Measurements from ENCODE around the gene INPP5A. TPM values are rescaled to one million over a fixed set of nuclear protein-coding genes. Genes with fewer than 3 reads are reported as not detected.

The INPP5A gene
- total and polyA plus RNA-seq, 9 of the 15 experiments (the other 6 are each of a cell fraction or from before 2014, with no cell fraction given) = 0.66 to 11.6 (median 7.7) TPM

DNA sequence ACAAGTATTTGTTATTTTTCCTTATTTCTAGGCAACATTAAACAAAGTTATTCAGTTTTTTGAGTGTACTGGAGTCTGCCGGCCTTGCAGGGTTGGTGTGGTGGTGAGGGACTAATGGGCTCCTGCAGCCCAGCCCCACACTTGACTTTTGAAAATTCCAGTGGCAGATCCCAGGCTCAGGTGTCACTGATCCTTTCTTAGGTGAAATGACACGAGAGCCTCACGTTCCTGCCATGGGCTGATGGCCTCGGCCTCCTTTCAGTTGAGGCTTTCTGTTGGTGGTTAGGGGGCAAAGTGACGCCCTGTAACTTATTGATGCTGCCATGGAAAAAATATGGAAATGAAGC, 130.4 kb downstream of the INPP5A start (continued):
- TF ChIP-seq ZBTB2 (IDR thresholded peaks at IDR 0.05) (no peak), ZNF583 (CRISPR knock-in tag; IDR thresholded peaks at IDR 0.05) (no peak)

GRCh38 chr10:132669208-132669861, 131.7 kb downstream of the INPP5A start:
- POLR2A ChIA-PET = interaction anchor here (0.6 kb wide), 1 partner anchor 188 kb away, joined by 3 read pairs; no protein-coding TSS in a partner anchor
- no peak for TF ChIP-seq MBD2 (IDR thresholded peaks at IDR 0.05; ENCODE audit: borderline replicate concordance, low read depth)
- no peak for TF ChIP-seq FOXM1 (IDR thresholded peaks at IDR 0.05; ENCODE audit: low read depth)
- no peak for TF ChIP-seq FOXM1 (CRISPR knock-in tag; IDR thresholded peaks at IDR 0.05; ENCODE audit: low read depth)
- no peak for TF ChIP-seq ZNF280B (CRISPR knock-in tag; IDR thresholded peaks at IDR 0.05)
- H3K9me3 ChIP-seq (replicated peaks; ENCODE audit: control insufficient read depth, insufficient read depth, low read depth, low read length) = no peaks in the 10 kb centered on the region
- CTCF ChIA-PET (ENCODE audit: low intra/inter-chr PET ratio) = no interaction called here
- H3K27ac ChIP-seq (ENCODE audit: extremely low read depth, low read depth, low read length) = no peak overlapping the region
- no TSS peak for BruUV-seq (replicated peaks)
- H3K27me3 ChIP-seq (ENCODE audit: control insufficient read depth in 2 of 2, insufficient read depth in 2 of 2, low read length in 2 of 2) = no peaks in the 10 kb centered on the region
- no peaks in the 10 kb centered on the region for H3K79me2 ChIP-seq (ENCODE audit: control insufficient read depth, insufficient read depth, low read length)
- ATAC-seq = no peak
- no peak overlapping the region for H3K4me3 ChIP-seq
- no peak overlapping the region for H3K4me2 ChIP-seq (ENCODE audit: insufficient read depth, low read length)
- intact Hi-C loops (cut with micrococcal nuclease) = no loop called here
- H4K20me1 ChIP-seq (replicated peaks; ENCODE audit: control insufficient read depth, insufficient read depth, low read length) = no peaks in the 10 kb centered on the region; the same call in 1 of the 2 replicates
- no peak for FAIRE-seq
- no peak for DNase-seq (ENCODE audit: extremely low read depth in 1 of 4, low spot score in 3 of 4)
- no peak overlapping the region for H2AFZ ChIP-seq (ENCODE audit: low read depth, low read length)
- in situ Hi-C loops (cut with MboI) = loop anchor here (25.0 kb wide), 1 partner anchor 443 kb away; no protein-coding TSS in a partner anchor
- no peaks in the 10 kb centered on the region for H3K9me1 ChIP-seq (ENCODE audit: control insufficient read depth, insufficient read depth, low read length)
- H3K36me3 ChIP-seq (ENCODE audit: control insufficient read depth, insufficient read depth, low read length) = no peaks in the 10 kb centered on the region
- peaks cover 2 to 18% of the 10 kb centered on the region in 2 experiments; a peak in 4 of 5 replicates for H3K4me1 ChIP-seq (replicated peaks in 1 of 2; ENCODE audit: control insufficient read depth in 2 of 2, insufficient read depth in 2 of 2, low read length in 2 of 2)
- H3K9ac ChIP-seq (ENCODE audit: insufficient read depth in 1 of 2, low read depth in 2 of 2, low read length in 2 of 2) = no peak overlapping the region; a peak in 1 of 4 replicates
- 55% methylated on average over 16 of the region's 23 CpGs for WGBS (ENCODE audit: insufficient coverage, low coverage, missing lambda C conversion rate)

Data from K562 (cell line).